NCI-H524 (cell line): ENCODE data around the gene SYP.
"Not testable (repeated sequence)": the region's sequence is repeated elsewhere in the genome, so short reads cannot be mapped to it uniquely, and the experiment has no call there.

Source experiments
- DNase-seq, 2 experiments: peaks; one replicate each; lab custom pipeline; 2025; lab: John Stamatoyannopoulos, UW

SYP gene

DNA sequence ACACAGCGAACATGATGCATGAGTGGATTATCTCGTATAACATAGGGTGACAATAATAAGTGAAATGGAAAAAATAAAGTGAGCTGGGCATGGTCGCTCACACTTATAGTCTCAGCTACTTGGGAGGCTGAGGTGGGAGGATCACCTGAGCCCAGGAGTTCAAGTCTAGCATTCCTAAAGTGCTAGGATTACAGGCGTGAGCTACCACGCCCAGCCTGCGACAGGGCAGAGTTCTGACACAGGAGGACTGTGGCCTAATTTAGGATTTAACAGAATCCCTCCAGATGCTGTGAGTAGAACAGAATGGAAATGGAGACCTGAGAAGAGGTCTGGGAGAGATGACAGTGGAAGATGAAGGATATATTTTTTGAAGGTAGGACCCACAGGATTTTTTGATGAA, 10.4 kb downstream of the SYP start:
- DNase-seq, result no peak

GRCh38 chrX:49188468-49189076, 11.4 kb downstream of the SYP start:
- no peak for DNase-seq

DNA sequence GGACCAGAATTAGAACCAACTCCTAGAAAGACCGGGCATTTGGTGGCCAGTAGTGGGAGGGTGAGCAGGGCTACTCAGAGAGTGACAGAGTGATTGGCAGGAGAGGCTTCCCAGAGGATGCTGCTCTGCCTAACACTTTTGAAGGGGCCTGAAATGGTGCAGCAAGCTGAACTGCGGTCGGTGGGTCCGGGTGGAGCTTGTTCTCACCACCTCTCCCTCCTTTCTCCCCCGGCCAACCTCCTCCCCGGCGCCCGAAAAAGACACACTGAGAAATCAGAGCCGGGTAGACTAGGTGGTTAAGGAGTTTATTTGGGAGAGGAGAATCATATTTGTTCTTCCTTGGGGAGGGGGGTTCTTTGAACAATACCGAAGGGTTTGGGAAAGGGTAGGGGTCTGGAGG, 12.5 kb downstream of the SYP start:
- no peak for DNase-seq

DNA sequence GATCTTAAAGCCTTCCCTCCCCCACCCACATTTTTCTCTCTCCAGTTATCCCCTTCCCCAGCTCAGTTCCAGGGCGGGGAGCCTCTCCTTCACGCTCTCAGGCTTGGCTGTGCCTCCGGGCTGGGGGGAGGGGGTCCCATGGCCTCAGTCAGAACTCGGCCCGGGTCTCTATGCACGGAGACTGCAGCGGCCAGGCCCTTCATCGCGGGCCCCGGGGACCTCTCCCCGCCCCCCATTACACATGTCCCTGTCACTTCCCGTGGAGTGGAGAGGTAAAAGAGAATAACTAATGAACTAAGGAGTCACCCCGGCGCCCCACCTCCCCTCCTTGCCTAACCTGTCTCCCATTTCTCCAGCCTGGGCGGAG, 13.0 kb downstream of the SYP start:
- peak in 1 of 2 experiments; percentile 38 for DNase-seq

GRCh38 chrX:49186125-49187027, 13.6 kb downstream of the SYP start, which contains the start of gene PRICKLE3:
PRICKLE3 (minus strand) TSS chrX:49186373; CDS start chrX:49186297, 76 bp downstream.
- peak; percentile 46 to 79 for DNase-seq

- DNase-seq, result peak; percentile 49 to 60
These were observed 15.4 kb downstream of the SYP start for GRCh38 chrX:49184294-49185281.

- no peak for DNase-seq
These were observed 16.2 kb downstream of the SYP start for GRCh38 chrX:49183701-49184281.

DNA sequence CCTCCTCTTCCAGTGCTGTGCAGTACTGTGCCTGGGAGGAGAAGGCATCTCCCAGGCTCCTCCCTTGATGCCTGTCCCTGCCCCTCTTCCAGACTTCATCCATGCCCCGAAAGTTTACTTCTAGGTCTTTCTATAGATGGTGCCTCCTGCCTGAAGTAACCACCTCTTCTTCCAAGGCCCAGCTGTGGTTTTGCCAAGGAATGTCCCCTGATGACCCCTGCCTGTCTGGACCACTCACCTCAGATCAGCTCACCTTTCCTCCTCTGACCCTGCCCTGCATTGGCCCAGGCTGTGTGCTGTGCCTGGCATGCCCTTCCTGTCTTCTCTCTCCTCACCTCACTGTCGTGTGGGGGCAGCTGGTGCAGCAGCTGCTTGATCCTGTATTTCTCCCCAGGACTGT, 20.6 kb downstream of the SYP start:
- peak in 1 of 2 experiments; percentile 16 for DNase-seq

GRCh38 chrX:49178537-49178936, 21.5 kb downstream of the SYP start:
- DNase-seq, result no peak

DNA sequence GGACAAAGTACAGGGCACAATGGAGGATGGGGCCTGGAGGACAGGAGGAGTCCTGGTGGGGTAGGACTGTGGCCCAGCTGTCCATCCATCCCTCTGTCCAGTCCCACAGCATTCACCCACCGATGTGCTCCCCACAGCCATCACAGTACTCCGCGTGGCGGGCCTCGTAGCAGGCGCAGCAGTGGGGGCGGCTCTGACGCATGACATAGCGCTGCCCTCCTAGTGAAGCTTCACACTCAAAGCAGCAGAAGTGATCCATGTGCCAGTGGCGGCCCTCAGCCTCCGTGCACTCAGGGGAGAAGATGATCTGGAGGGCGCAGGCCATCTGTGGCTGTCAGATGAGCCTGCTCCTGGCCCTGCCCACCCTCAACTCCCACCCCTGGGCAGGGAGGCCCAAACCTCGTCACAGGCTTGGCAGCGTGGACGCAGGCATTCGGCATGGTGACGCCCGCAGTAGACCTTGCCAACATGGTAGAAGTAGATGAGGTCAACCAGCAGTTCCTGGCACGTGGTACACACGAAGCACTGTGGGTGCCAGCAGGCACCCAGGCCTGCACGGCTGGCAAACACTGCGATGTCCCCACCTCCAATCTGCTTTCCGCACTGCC, 22.0 kb downstream of the SYP start:
- no peak for DNase-seq

GRCh38 chrX:49177338-49177833, 22.6 kb downstream of the SYP start:
- no peak for DNase-seq

- DNase-seq, result no peak
These were observed 23.3 kb downstream of the SYP start for GRCh38 chrX:49176421-49177326.

DNA sequence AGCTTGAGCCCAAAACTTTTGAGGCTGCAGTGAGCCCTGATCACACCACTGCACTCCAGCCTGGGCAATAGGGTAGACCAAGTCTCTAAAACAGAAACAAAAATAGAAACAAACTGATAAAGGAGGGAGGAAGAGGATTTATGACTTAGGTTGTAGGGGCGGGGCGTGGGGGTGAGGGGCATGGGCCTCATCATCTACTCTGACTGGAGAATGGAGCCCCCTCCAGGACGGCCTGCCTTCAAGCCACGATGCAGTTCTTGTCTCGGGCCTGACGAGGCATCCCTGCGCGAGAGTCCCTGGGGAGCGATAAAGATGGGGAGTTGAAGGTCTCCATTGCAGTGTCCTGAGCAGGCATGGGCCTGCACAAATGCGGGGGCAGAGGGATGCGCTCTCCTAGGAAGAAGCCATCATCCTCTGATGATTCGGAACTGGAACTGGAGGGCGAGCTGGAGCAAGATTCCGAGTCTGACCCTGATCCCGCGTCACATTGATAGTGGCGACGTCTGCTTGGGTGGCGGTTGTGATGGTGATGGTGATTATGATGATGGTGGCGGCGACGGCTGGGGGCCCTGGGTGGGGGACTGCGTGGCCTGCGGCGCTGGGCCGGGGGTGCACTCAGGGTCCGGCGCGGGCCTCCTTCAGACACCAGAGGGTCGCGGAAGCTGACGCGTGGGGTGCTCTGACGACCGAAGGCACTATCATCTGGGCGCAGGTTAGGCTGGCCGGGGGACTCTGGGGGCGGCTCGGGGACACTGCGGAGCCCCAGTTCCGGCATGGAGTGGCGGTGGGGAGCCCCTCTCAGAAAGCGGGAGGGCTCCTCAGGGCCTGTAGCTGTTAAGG, 24.3 kb downstream of the SYP start:
- no peak for DNase-seq

DNA sequence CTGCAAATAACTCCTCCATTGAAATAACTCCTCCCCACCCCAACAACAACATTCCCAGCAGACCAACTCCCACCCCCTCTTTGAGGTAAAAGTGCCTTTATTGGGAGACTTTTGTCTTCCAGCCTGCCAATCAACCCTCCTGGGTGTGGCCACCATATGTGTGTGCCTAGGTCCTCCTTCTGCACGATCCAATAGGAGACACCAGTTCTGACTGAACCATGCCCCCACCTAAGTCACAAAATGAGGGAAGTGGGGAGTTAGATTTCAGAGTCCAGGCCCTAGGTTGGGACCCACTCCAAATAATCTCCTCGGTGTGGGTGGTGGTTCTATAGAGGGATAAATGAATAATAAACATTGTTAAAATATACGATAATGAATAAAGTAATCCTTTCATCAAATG, 25.3 kb downstream of the SYP start:
- DNase-seq, result no peak

DNA sequence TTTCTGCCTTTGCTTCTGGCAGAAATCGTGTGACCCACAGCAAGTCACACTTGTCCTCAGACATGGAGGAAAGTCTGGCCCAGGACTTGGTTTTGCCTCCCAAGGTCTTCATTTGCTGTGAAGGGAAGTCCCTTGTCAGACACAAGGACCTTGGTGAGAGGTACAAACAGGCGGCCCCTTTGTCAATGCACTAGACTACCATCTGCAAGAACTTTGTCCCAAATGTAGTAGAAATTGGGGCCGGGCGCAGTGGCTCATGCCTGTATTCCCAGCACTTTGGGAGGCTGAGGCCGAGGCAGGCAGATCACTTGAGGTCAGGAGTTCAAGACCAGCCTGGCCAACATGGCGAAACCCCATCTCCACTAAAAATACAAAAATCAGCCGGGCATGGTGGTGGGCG, 26.4 kb downstream of the SYP start:
- not testable (repeated sequence) for DNase-seq

DNA sequence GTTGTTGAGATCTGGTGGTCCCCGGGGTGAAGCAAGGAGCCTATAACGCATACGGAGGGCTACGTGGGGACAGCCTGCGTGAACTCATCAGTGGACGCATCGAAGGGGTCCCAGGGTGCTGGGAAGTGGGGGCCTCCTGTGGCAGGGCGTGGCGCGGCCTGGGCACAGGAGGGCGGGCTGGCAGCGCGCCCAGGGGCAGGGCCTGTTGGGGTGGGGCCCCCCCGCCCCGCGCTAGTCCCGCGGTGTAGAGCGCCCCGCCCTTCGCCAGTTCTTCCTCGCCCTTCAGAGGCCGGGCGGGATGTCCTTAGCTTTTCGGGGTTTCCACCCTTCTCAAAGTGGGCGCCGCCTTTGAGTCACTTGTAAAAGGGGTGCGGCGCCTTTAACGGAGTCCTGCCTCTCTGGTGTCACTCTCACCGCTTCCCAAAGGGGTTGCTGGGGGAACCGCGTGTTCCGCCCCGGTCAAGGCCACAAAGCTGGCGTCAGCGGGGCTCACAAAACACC, 27.7 kb downstream of the SYP start:
- peak; percentile 31 to 65 for DNase-seq

DNA sequence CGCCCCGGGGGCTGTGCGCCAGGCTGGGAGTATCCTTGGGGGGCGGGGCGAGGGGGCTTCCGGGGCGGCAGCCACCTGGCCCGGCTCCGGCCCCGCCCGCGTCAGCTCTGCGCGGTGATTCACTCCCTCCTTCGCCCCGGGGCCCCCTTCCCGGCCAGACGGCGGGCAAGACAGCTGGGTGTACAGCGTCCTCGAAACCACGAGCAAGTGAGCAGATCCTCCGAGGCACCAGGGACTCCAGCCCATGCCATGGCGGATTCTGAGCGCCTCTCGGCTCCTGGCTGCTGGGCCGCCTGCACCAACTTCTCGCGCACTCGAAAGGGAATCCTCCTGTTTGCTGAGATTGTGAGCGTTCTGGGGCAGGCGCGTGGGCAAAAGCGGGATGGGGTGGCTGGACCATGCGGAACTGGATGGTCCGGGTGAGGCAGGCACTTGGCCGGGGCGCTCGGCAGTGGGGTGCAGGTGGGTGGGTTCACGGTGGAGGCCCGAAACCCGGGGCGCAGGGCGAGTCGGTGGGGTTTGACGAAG, 28.2 kb downstream of the SYP start, which contains the start of gene PLP2:
TSS of gene PLP2 (plus strand) at position 147 of the 528 bp plus-strand sequence. CDS start at position 250, 103 bp downstream.
- DNase-seq, result peak; percentile 59 to 68

- DNase-seq, result no peak
These were observed 32.3 kb downstream of the SYP start for GRCh38 chrX:49167740-49168108.
